Uterus (tissue), 2 donors: ENCODE results near the gene BACH2.

ENCODE experiments used
- CTCF ChIP-seq, 4 experiments: fragments of 200-600 bp in 2 of 4; fragments of 450-650 bp in 2 of 4; sonication (generic) in 2 of 4; IDR thresholded peaks; one replicate each; pipeline ENCODE4 v1.5.1; 2016 to 2019; ENCODE audit warnings: antibody characterized with exemption in 4 of 4, mild to moderate bottlenecking in 2 of 4, moderate library complexity in 1 of 4
- POLR2A ChIP-seq, 2 donors: fragments of 450-650 bp; IDR thresholded peaks; one replicate each; pipeline ENCODE4 v1.6.1; 2016; ENCODE audit warnings: antibody characterized with exemption in 2 of 2, mild to moderate bottlenecking in 1 of 2, moderate library complexity in 1 of 2

- TF ChIP-seq CTCF (IDR thresholded peaks at IDR 0.05) (no peak), POLR2A (IDR thresholded peaks at IDR 0.05) (no peak)
Measured at GRCh38 chr6:90126839-90127238, 169.8 kb downstream of the BACH2 start.
